Spleen (tissue), 11 donors: ENCODE data around the gene DIAPH1. TPM values are rescaled to one million over a fixed set of nuclear protein-coding genes. Genes with fewer than 3 reads are reported as not detected.
A peak's percentile ranks its signal among the peaks of the same experiment; 100 is the strongest.

Source experiments
- DNase-seq: peaks from one replicate; pipeline ENCODE4 v3.0.0-alpha.2; 2020
- H3K27ac ChIP-seq, 8 donors: fragments of 200-600 bp; sonication (generic) in 7 of 8; 1 replicate in 4 of 8; 2 replicates in 4 of 8; pipeline versions ENCODE4 v1.5.0 to v1.8.0; 2016 to 2021; ENCODE audit warnings: inconsistent platforms in 4 of 8, mild to moderate bottlenecking in 4 of 8, moderate library complexity in 1 of 8
- H3K27me3 ChIP-seq, 7 donors: fragments of 200-600 bp; sonication (generic) in 6 of 7; replicated peaks in 1 of 7; 1 replicate in 4 of 7; 2 replicates in 3 of 7; pipeline versions ENCODE4 v1.5.0 to v1.8.0; 2016 to 2021; ENCODE audit warnings: inconsistent platforms in 3 of 7, mild to moderate bottlenecking in 1 of 7
- H3K36me3 ChIP-seq, 6 donors: fragments of 200-600 bp; sonication (generic) in 5 of 6; 1 replicate in 4 of 6; 2 replicates in 2 of 6; pipeline versions ENCODE4 v1.5.0 to v1.8.0; 2016 to 2021; ENCODE audit warnings: inconsistent platforms in 2 of 6
- H3K4me1 ChIP-seq, 6 donors: fragments of 200-600 bp; sonication (generic) in 5 of 6; 1 replicate in 3 of 6; 2 replicates in 3 of 6; pipeline versions ENCODE4 v1.5.0 to v1.8.0; 2016 to 2021; ENCODE audit warnings: inconsistent platforms in 3 of 6
- H3K4me3 ChIP-seq, 8 donors: fragments of 200-600 bp; sonication (generic) in 7 of 8; 1 replicate in 4 of 8; 2 replicates in 4 of 8; pipeline versions ENCODE4 v1.5.0 to v1.8.0; 2016 to 2021; ENCODE audit warnings: inconsistent platforms in 4 of 8, mild to moderate bottlenecking in 4 of 8, moderate library complexity in 2 of 8
- H3K9me3 ChIP-seq, 8 donors: fragments of 200-600 bp; sonication (generic) in 7 of 8; 1 replicate in 4 of 8; 2 replicates in 4 of 8; pipeline versions ENCODE4 v1.5.0 to v1.8.0; 2016 to 2021; ENCODE audit warnings: inconsistent platforms in 4 of 8
- CTCF ChIP-seq, 11 experiments: fragments of 200-600 bp in 7 of 11; fragments of 450-650 bp in 4 of 11; sonication (generic) in 4 of 11; IDR thresholded peaks in 8 of 11; conservative IDR thresholded peaks in 3 of 11; 1 replicate in 7 of 11; 2 replicates in 4 of 11; pipeline versions ENCODE4 v1.4.0 to v1.8.0; 2016 to 2021; ENCODE audit warnings: antibody characterized with exemption in 11 of 11, inconsistent platforms in 4 of 11, mild to moderate bottlenecking in 1 of 11
- POLR2A ChIP-seq, 3 donors: fragments of 450-650 bp; IDR thresholded peaks; one replicate each; pipeline ENCODE4 v1.5.1; 2017; ENCODE audit warnings: antibody characterized with exemption in 3 of 3, mild to moderate bottlenecking in 1 of 3
- POLR2AphosphoS5 ChIP-seq, 3 donors: sonication (generic); formaldehyde crosslinking; IDR thresholded peaks; one replicate each; pipeline ENCODE4 v1.5.1; 2017; ENCODE audit warnings: antibody characterized with exemption in 3 of 3
- WGBS, 5 donors: extraction: QIAGEN DNeasy Blood & Tissue Kit in 3 of 5; methylation state at CpG; one replicate each; pipeline versions ENCODE4 v1.1.5 to v1.1.7; 2013 to 2018; 5-methylcytosine and 5-hydroxymethylcytosine counted together
- intact Hi-C: fragments of 100-400 bp; cut with DNase I; formaldehyde crosslinking; loops from one replicate; pipeline ENCODE4 v1.15.0; 2023; ENCODE audit warnings: low total_unique reads
- polyA plus RNA-seq, 3 donors: library from polyadenylated mRNA; stranded (reverse); fragments of 200-250 nt; gene quantifications; one replicate each; pipeline ENCODE4 v1.2.1, GENCODE V29; 2013
- total RNA-seq, 7 donors: library from RNA; depleted of rRNA in 3 of 7; stranded (reverse); fragments of >200 nt in 3 of 7; fragmentation: NEBNext Ultra II Directional in 4 of 7; extraction: Animal tissue kit (Norgen Biotek cat#: 25700) in 4 of 7; gene quantifications; one replicate each; pipeline versions ENCODE4 v1.1.0 to v1.2.1, GENCODE V29; 2016 to 2021
- donor health status: healthy with polysubstance abuse.
- donor health status: DM: no; HTN: no; CAD: no; lungs with moderate emphysema.
- donor health status: DM: no; HTN: no; CAD: no.
- donor health status: Bipolar disorder and iron deficiency.
- donor health status: healthy.
- donor health status: DM: no; HTN: no; CAD: no.
- donor health status: DM: yes; HTN: yes; CAD: no.

The DIAPH1 gene
- total and polyA plus RNA-seq, 10 donors: 35.4 to 123 (median 81.5) TPM

- no peak for DNase-seq
- Histone ChIP-seq H3K9me3 (no peaks in the 10 kb centered on the region), H3K27ac (no peak overlapping the region), H3K36me3 (peaks cover 0 to 65% (median 30%) of the 10 kb centered on the region in 6 donors), H3K4me1 (peaks cover 6 to 34% (median 20%) of the 10 kb centered on the region in 6 donors), H3K27me3 (no peaks in the 10 kb centered on the region), H3K4me3 (no peak overlapping the region)
- TF ChIP-seq POLR2AphosphoS5 (IDR thresholded peaks at IDR 0.05): peak in 1 of 3 donors; percentile 60
- TF ChIP-seq POLR2A (IDR thresholded peaks at IDR 0.05): no peak
- intact Hi-C loops: no loop called here
- 90 to 99% (median 93%) methylated on average over 5 to 9 of the region's 9 CpGs for WGBS, 5 donors
These were observed 21.9 kb upstream of the DIAPH1 start for GRCh38 chr5:141640698-141641097.

- no peaks in the 10 kb centered on the region for H3K9me3 ChIP-seq
- no peak overlapping the region for H3K27ac ChIP-seq
- no peak for TF ChIP-seq POLR2A (IDR thresholded peaks at IDR 0.05)
- TF ChIP-seq POLR2AphosphoS5 (IDR thresholded peaks at IDR 0.05): no peak
- TF ChIP-seq CTCF (IDR thresholded peaks at IDR 0.05 in 8 of 11, conservative IDR thresholded peaks at IDR 0.05 in 3 of 11): no peak
- peaks cover 0 to 58% (median 26%) of the 10 kb centered on the region in 6 donors for H3K36me3 ChIP-seq
- H3K4me3 ChIP-seq: no peak overlapping the region
- WGBS, 5 donors: 87 to 94% (median 91%) methylated on average over 2 to 3 of the region's 3 CpGs
- DNase-seq: no peak
- intact Hi-C loops: no loop called here
- no peaks in the 10 kb centered on the region for H3K27me3 ChIP-seq
- H3K4me1 ChIP-seq: peaks cover 13 to 40% (median 27%) of the 10 kb centered on the region in 6 donors
These were observed 21.2 kb upstream of the DIAPH1 start for GRCh38 chr5:141640051-141640415.

- WGBS, 5 donors: 90 to 95% (median 92%) methylated on average over 8 to 12 of the region's 12 CpGs
- Histone ChIP-seq H3K9me3 (no peaks in the 10 kb centered on the region), H3K4me1 (peaks cover 17 to 45% (median 32%) of the 10 kb centered on the region in 6 donors), H3K36me3 (peaks cover 0 to 56% (median 21%) of the 10 kb centered on the region in 6 donors), H3K4me3 (no peak overlapping the region), H3K27me3 (no peaks in the 10 kb centered on the region), H3K27ac (no peak overlapping the region)
- TF ChIP-seq POLR2A (IDR thresholded peaks at IDR 0.05) (no peak), POLR2AphosphoS5 (IDR thresholded peaks at IDR 0.05) (no peak), CTCF (IDR thresholded peaks at IDR 0.05 in 8 of 11, conservative IDR thresholded peaks at IDR 0.05 in 3 of 11) (no peak)
- no peak for DNase-seq
- intact Hi-C loops: no loop called here
These were observed 20.7 kb upstream of the DIAPH1 start for GRCh38 chr5:141639357-141640050.

- TF ChIP-seq POLR2A (IDR thresholded peaks at IDR 0.05) (no peak), POLR2AphosphoS5 (IDR thresholded peaks at IDR 0.05) (no peak), CTCF (IDR thresholded peaks at IDR 0.05 in 8 of 11, conservative IDR thresholded peaks at IDR 0.05 in 3 of 11) (no peak)
These were observed 20.0 kb upstream of the DIAPH1 start for GRCh38 chr5:141638771-141639170.

More at GRCh38 chr5:141638771-141639170, 20.0 kb upstream of the DIAPH1 start:
- WGBS, 5 donors: 88 to 100% (median 98%) methylated on average over 2 of the region's 2 CpGs
- no peak for DNase-seq
- Histone ChIP-seq H3K36me3 (peaks cover 0 to 52% (median 14%) of the 10 kb centered on the region in 6 donors), H3K4me1 (peaks cover 17 to 53% (median 37%) of the 10 kb centered on the region in 6 donors), H3K27ac (peak overlapping the region in 2 of 8 donors; percentile 87 to 89), H3K27me3 (no peaks in the 10 kb centered on the region), H3K9me3 (no peaks in the 10 kb centered on the region), H3K4me3 (peak overlapping the region in 1 of 8 donors; percentile 95)
- intact Hi-C loops: no loop called here
